ENCODE results near the gene CENPP.

DNA sequence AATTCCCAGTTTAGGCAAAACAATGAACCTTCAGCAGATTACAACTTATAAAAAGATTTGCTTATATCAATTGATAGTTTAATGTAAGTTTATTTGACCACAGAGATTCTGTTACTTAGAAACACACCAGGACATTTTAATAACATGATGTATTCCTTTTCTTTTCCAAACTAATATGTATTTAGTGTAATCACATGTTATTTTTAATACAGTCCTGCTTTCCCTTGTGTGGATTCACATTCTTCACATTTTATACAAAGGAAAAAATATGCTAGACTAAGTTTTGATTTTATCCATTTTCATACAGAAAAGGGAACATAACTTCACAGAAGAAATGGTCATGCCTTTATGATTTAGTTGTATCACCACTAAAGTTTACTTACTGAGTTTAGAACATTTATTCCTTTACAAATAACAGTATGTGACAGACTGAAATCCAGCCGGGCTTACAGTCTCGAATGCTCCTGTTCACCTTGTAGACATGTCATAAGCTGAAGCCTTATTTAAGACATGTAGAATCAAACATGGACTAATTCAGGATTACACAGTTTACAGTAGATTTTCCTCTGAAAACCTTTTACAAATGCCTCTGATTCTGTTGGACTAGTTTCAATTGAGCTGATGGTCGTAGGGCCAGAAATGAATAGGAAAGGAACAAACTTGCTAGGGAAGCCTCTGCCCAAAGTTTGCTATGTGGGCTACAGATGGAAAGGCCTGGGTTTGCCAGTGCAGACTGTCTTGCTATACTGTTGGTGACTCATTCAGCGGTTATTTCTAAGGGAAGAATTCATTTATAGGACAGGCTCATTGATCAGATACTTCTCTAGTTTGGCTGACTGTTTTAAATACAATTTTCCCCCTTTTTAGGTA is 163.2 kb downstream of the CENPP start:
- TF ChIP-seq, protein P1, sequence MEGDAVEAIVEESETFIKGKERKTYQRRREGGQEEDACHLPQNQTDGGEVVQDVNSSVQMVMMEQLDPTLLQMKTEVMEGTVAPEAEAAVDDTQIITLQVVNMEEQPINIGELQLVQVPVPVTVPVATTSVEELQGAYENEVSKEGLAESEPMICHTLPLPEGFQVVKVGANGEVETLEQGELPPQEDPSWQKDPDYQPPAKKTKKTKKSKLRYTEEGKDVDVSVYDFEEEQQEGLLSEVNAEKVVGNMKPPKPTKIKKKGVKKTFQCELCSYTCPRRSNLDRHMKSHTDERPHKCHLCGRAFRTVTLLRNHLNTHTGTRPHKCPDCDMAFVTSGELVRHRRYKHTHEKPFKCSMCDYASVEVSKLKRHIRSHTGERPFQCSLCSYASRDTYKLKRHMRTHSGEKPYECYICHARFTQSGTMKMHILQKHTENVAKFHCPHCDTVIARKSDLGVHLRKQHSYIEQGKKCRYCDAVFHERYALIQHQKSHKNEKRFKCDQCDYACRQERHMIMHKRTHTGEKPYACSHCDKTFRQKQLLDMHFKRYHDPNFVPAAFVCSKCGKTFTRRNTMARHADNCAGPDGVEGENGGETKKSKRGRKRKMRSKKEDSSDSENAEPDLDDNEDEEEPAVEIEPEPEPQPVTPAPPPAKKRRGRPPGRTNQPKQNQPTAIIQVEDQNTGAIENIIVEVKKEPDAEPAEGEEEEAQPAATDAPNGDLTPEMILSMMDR (conservative IDR thresholded peaks at IDR 0.05; ENCODE audit: low read depth, low read length) = no peak
- TF ChIP-seq EZH2 (IDR thresholded peaks at IDR 0.05; ENCODE audit: borderline replicate concordance, low read depth, low read length, poor library complexity, severe bottlenecking) = no peak

Measured in A673 (cell line).